ENCODE data around the gene SLC37A1. TPM values are rescaled to one million over a fixed set of nuclear protein-coding genes. Genes with fewer than 3 reads are reported as not detected.

SLC37A1 gene
- total RNA-seq, 1 experiment from 2014 or later: 11.2 TPM

- CTCF ChIA-PET: no interaction called here
- intact Hi-C loops (cut with micrococcal nuclease; ENCODE audit: unreplicated experiment): no loop called here
- TF ChIP-seq EZH2 (IDR thresholded peaks at IDR 0.05; ENCODE audit: borderline replicate concordance, low read depth, low read length, poor library complexity, severe bottlenecking) (no peak), CTCF (conservative IDR thresholded peaks at IDR 0.05; ENCODE audit: low read depth, low read length) (no peak)
- no peak overlapping the region for H3K4me3 ChIP-seq (ENCODE audit: low read depth, low read length, poor library complexity, severe bottlenecking)
- no TSS peak for BruUV-seq (replicated peaks)
- no peak overlapping the region for H3K27ac ChIP-seq (ENCODE audit: low read depth, low read length, poor library complexity, severe bottlenecking)
- peak; percentile 39 for DNase-seq (ENCODE audit: low spot score)
- no peaks in the 10 kb centered on the region for H3K36me3 ChIP-seq (ENCODE audit: insufficient read depth, low read length, poor library complexity, severe bottlenecking)
- H3K4me1 ChIP-seq (ENCODE audit: insufficient read depth, low read length, poor library complexity, severe bottlenecking): peaks cover under 1% of the 10 kb centered on the region
- POLR2A ChIA-PET (ENCODE audit: low non-redundant PET): no interaction called here
- H3K27me3 ChIP-seq (replicated peaks; ENCODE audit: insufficient read depth, low read depth, low read length, poor library complexity): no peaks in the 10 kb centered on the region
- no peaks in the 10 kb centered on the region for H3K9me3 ChIP-seq (ENCODE audit: low read depth, low read length, poor library complexity, severe bottlenecking)
These were observed 39.4 kb upstream of the SLC37A1 start for GRCh38 chr21:42474043-42474831.

GRCh38 chr21:42475036-42475435 is 38.6 kb upstream of the SLC37A1 start:
- DNase-seq (ENCODE audit: low spot score): no peak
- Histone ChIP-seq H3K27me3 (replicated peaks; ENCODE audit: insufficient read depth, low read depth, low read length, poor library complexity) (no peaks in the 10 kb centered on the region), H3K4me3 (ENCODE audit: low read depth, low read length, poor library complexity, severe bottlenecking) (no peak overlapping the region), H3K36me3 (ENCODE audit: insufficient read depth, low read length, poor library complexity, severe bottlenecking) (no peaks in the 10 kb centered on the region), H3K9me3 (ENCODE audit: low read depth, low read length, poor library complexity, severe bottlenecking) (no peaks in the 10 kb centered on the region), H3K4me1 (ENCODE audit: insufficient read depth, low read length, poor library complexity, severe bottlenecking) (no peaks in the 10 kb centered on the region), H3K27ac (ENCODE audit: low read depth, low read length, poor library complexity, severe bottlenecking) (no peak overlapping the region)
- intact Hi-C loops (cut with micrococcal nuclease; ENCODE audit: unreplicated experiment): no loop called here
- TF ChIP-seq CTCF (conservative IDR thresholded peaks at IDR 0.05; ENCODE audit: low read depth, low read length) (no peak), EZH2 (IDR thresholded peaks at IDR 0.05; ENCODE audit: borderline replicate concordance, low read depth, low read length, poor library complexity, severe bottlenecking) (no peak)
- ChIA-PET CTCF (interaction anchor here (0.6 kb wide), 1 partner anchor 13 kb away, joined by 6 read pairs; no protein-coding TSS in a partner anchor), POLR2A (ENCODE audit: low non-redundant PET) (interaction anchor here (0.7 kb wide), 1 partner anchor 16 kb away, joined by 6 read pairs; no protein-coding TSS in a partner anchor)
- BruUV-seq (replicated peaks): no TSS peak

- POLR2A ChIA-PET (ENCODE audit: low non-redundant PET): interaction anchor here (0.7 kb wide), 1 partner anchor 15 kb away, joined by 6 read pairs; no protein-coding TSS in a partner anchor
- H3K36me3 ChIP-seq (ENCODE audit: insufficient read depth, low read length, poor library complexity, severe bottlenecking): no peaks in the 10 kb centered on the region
- CTCF ChIA-PET: interaction anchor here (0.6 kb wide), 1 partner anchor 14 kb away, joined by 6 read pairs; no protein-coding TSS in a partner anchor
- BruUV-seq (replicated peaks): no TSS peak
- intact Hi-C loops (cut with micrococcal nuclease; ENCODE audit: unreplicated experiment): no loop called here
- H3K27me3 ChIP-seq (replicated peaks; ENCODE audit: insufficient read depth, low read depth, low read length, poor library complexity): no peaks in the 10 kb centered on the region
- DNase-seq (ENCODE audit: low spot score): no peak
- no peak overlapping the region for H3K27ac ChIP-seq (ENCODE audit: low read depth, low read length, poor library complexity, severe bottlenecking)
- TF ChIP-seq EZH2 (IDR thresholded peaks at IDR 0.05; ENCODE audit: borderline replicate concordance, low read depth, low read length, poor library complexity, severe bottlenecking): no peak
- H3K4me1 ChIP-seq (ENCODE audit: insufficient read depth, low read length, poor library complexity, severe bottlenecking): no peaks in the 10 kb centered on the region
- no peak overlapping the region for H3K4me3 ChIP-seq (ENCODE audit: low read depth, low read length, poor library complexity, severe bottlenecking)
- H3K9me3 ChIP-seq (ENCODE audit: low read depth, low read length, poor library complexity, severe bottlenecking): no peaks in the 10 kb centered on the region
These were observed 37.9 kb upstream of the SLC37A1 start for GRCh38 chr21:42475526-42476387.

Measured in A673 (cell line).